ENCODE data around the gene MBOAT2. TPM values are rescaled to one million over a fixed set of nuclear protein-coding genes. Genes with fewer than 3 reads are reported as not detected.

Gene MBOAT2
- polyA plus RNA-seq, 3 donors from 2014 or later = 1.6 to 2.2 TPM; not detected in 1

- Mint-ChIP-seq H3K27ac (no peak overlapping the region), H3K27me3 (ENCODE audit: low read depth in 3 of 3) (peaks cover 2 to 8% (median 2%) of the 10 kb centered on the region in 3 donors), H3K4me3 (no peak overlapping the region), H3K36me3 (peaks cover 0 to under 1% (median 0%) of the 10 kb centered on the region in 3 donors), H3K9me3 (no peaks in the 10 kb centered on the region), H3K4me1 (no peaks in the 10 kb centered on the region)
- no peak for DNase-seq
Measured at GRCh38 chr2:8884812-8885211, 118.7 kb downstream of the MBOAT2 start.

- DNase-seq = no peak
- H3K4me1 Mint-ChIP-seq = no peaks in the 10 kb centered on the region
- H3K9me3 Mint-ChIP-seq = no peaks in the 10 kb centered on the region
- H3K36me3 Mint-ChIP-seq = peaks cover 0 to 4% (median 0%) of the 10 kb centered on the region in 3 donors
- H3K27me3 Mint-ChIP-seq (ENCODE audit: low read depth in 3 of 3) = peaks cover 2 to 8% (median 3%) of the 10 kb centered on the region in 3 donors
- H3K27ac Mint-ChIP-seq = no peak overlapping the region
- no peak overlapping the region for H3K4me3 Mint-ChIP-seq
Measured at GRCh38 chr2:8882094-8882493, 121.4 kb downstream of the MBOAT2 start.

GRCh38 chr2:8877894-8878293, 125.6 kb downstream of the MBOAT2 start:
- DNase-seq = no peak
- Mint-ChIP-seq H3K4me1 (no peaks in the 10 kb centered on the region), H3K9me3 (no peaks in the 10 kb centered on the region), H3K4me3 (no peak overlapping the region), H3K27ac (no peak overlapping the region), H3K27me3 (ENCODE audit: low read depth in 3 of 3) (peaks cover 2 to 8% (median 3%) of the 10 kb centered on the region in 3 donors), H3K36me3 (peaks cover 0 to 4% (median 0%) of the 10 kb centered on the region in 3 donors)

- Mint-ChIP-seq H3K4me1 (no peaks in the 10 kb centered on the region), H3K9me3 (no peaks in the 10 kb centered on the region), H3K36me3 (peaks cover 0 to 4% (median 0%) of the 10 kb centered on the region in 3 donors), H3K4me3 (no peak overlapping the region), H3K27me3 (ENCODE audit: low read depth in 3 of 3) (peaks cover 2 to 8% (median 3%) of the 10 kb centered on the region in 3 donors), H3K27ac (no peak overlapping the region)
- DNase-seq = no peak
Measured at GRCh38 chr2:8877332-8877731, 126.2 kb downstream of the MBOAT2 start.

GRCh38 chr2:8876628-8877027, 126.9 kb downstream of the MBOAT2 start:
- no peaks in the 10 kb centered on the region for H3K9me3 Mint-ChIP-seq

GRCh38 chr2:8872821-8873432, 130.6 kb downstream of the MBOAT2 start:
- no peaks in the 10 kb centered on the region for H3K36me3 Mint-ChIP-seq
- no peak overlapping the region for H3K27ac Mint-ChIP-seq
- no peak overlapping the region for H3K4me3 Mint-ChIP-seq
- no peaks in the 10 kb centered on the region for H3K4me1 Mint-ChIP-seq
- peak in 1 of 3 donors; percentile 3 for DNase-seq
- H3K27me3 Mint-ChIP-seq (ENCODE audit: low read depth in 3 of 3) = no peaks in the 10 kb centered on the region
- no peaks in the 10 kb centered on the region for H3K9me3 Mint-ChIP-seq

More at GRCh38 chr2:8876628-8877027, 126.9 kb downstream of the MBOAT2 start:
- Mint-ChIP-seq H3K27ac (no peak overlapping the region), H3K36me3 (peaks cover 0 to 4% (median 0%) of the 10 kb centered on the region in 3 donors), H3K4me3 (no peak overlapping the region), H3K27me3 (ENCODE audit: low read depth in 3 of 3) (peaks cover 2 to 8% (median 3%) of the 10 kb centered on the region in 3 donors), H3K4me1 (no peaks in the 10 kb centered on the region)
- DNase-seq = no peak

GRCh38 chr2:8870441-8870840, 133.0 kb downstream of the MBOAT2 start:
- Mint-ChIP-seq H3K27me3 (ENCODE audit: low read depth in 3 of 3) (no peaks in the 10 kb centered on the region), H3K27ac (no peak overlapping the region)

GRCh38 chr2:8867363-8867762, 136.1 kb downstream of the MBOAT2 start:
- no peak overlapping the region for H3K4me3 Mint-ChIP-seq
- H3K27ac Mint-ChIP-seq = no peak overlapping the region
- no peaks in the 10 kb centered on the region for H3K9me3 Mint-ChIP-seq
- no peaks in the 10 kb centered on the region for H3K4me1 Mint-ChIP-seq
- DNase-seq = no peak
- no peaks in the 10 kb centered on the region for H3K36me3 Mint-ChIP-seq
- peaks cover 0 to 3% (median 2%) of the 10 kb centered on the region in 3 donors for H3K27me3 Mint-ChIP-seq (ENCODE audit: low read depth in 3 of 3)

More at GRCh38 chr2:8870441-8870840, 133.0 kb downstream of the MBOAT2 start:
- no peak for DNase-seq
- no peaks in the 10 kb centered on the region for H3K9me3 Mint-ChIP-seq
- no peak overlapping the region for H3K4me3 Mint-ChIP-seq
- no peaks in the 10 kb centered on the region for H3K36me3 Mint-ChIP-seq
- no peaks in the 10 kb centered on the region for H3K4me1 Mint-ChIP-seq

- no peak for DNase-seq
- Mint-ChIP-seq H3K27ac (no peak overlapping the region), H3K4me3 (no peak overlapping the region), H3K9me3 (no peaks in the 10 kb centered on the region), H3K27me3 (ENCODE audit: low read depth in 3 of 3) (peaks cover 0 to 5% (median 2%) of the 10 kb centered on the region in 3 donors), H3K36me3 (no peaks in the 10 kb centered on the region), H3K4me1 (no peaks in the 10 kb centered on the region)
Measured at GRCh38 chr2:8863331-8863953, 140.0 kb downstream of the MBOAT2 start.

- H3K36me3 Mint-ChIP-seq = no peaks in the 10 kb centered on the region
- peaks cover 0 to 5% (median 2%) of the 10 kb centered on the region in 3 donors for H3K27me3 Mint-ChIP-seq (ENCODE audit: low read depth in 3 of 3)
- H3K4me3 Mint-ChIP-seq = no peak overlapping the region
- H3K4me1 Mint-ChIP-seq = no peaks in the 10 kb centered on the region
- DNase-seq = no peak
- no peak overlapping the region for H3K27ac Mint-ChIP-seq
- no peaks in the 10 kb centered on the region for H3K9me3 Mint-ChIP-seq
Measured at GRCh38 chr2:8862230-8862629, 141.3 kb downstream of the MBOAT2 start.

- Mint-ChIP-seq H3K4me3 (no peak overlapping the region), H3K9me3 (no peaks in the 10 kb centered on the region), H3K4me1 (no peaks in the 10 kb centered on the region), H3K27me3 (ENCODE audit: low read depth in 3 of 3) (peaks cover 0 to 5% (median 2%) of the 10 kb centered on the region in 3 donors), H3K27ac (no peak overlapping the region), H3K36me3 (no peaks in the 10 kb centered on the region)
- DNase-seq = no peak
Measured at GRCh38 chr2:8861797-8862196, 141.7 kb downstream of the MBOAT2 start.

GRCh38 chr2:8860239-8860638, 143.2 kb downstream of the MBOAT2 start:
- Mint-ChIP-seq H3K27ac (no peak overlapping the region), H3K4me3 (no peak overlapping the region), H3K4me1 (no peaks in the 10 kb centered on the region), H3K36me3 (no peaks in the 10 kb centered on the region), H3K9me3 (no peaks in the 10 kb centered on the region), H3K27me3 (ENCODE audit: low read depth in 3 of 3) (peaks cover 0 to 5% (median under 1%) of the 10 kb centered on the region in 3 donors)
- DNase-seq = no peak

GRCh38 chr2:8858910-8859309, 144.6 kb downstream of the MBOAT2 start:
- H3K36me3 Mint-ChIP-seq = no peaks in the 10 kb centered on the region
- no peak overlapping the region for H3K4me3 Mint-ChIP-seq
- no peak overlapping the region for H3K27ac Mint-ChIP-seq
- no peak for DNase-seq
- no peaks in the 10 kb centered on the region for H3K4me1 Mint-ChIP-seq
- H3K27me3 Mint-ChIP-seq (ENCODE audit: low read depth in 3 of 3) = peaks cover 0 to 2% (median 0%) of the 10 kb centered on the region in 3 donors
- H3K9me3 Mint-ChIP-seq = no peaks in the 10 kb centered on the region

GRCh38 chr2:8858264-8858663, 145.2 kb downstream of the MBOAT2 start:
- no peaks in the 10 kb centered on the region for H3K36me3 Mint-ChIP-seq
- no peak overlapping the region for H3K4me3 Mint-ChIP-seq
- H3K4me1 Mint-ChIP-seq = no peaks in the 10 kb centered on the region
- no peak overlapping the region for H3K27ac Mint-ChIP-seq
- H3K9me3 Mint-ChIP-seq = no peaks in the 10 kb centered on the region
- peaks cover 0 to 2% (median 0%) of the 10 kb centered on the region in 3 donors for H3K27me3 Mint-ChIP-seq (ENCODE audit: low read depth in 3 of 3)
- DNase-seq = no peak

Data from immature natural killer cell (primary cell).